ENCODE results near the gene CHMP5.

- TF ChIP-seq CTCF (IDR thresholded peaks at IDR 0.05; ENCODE audit: insufficient read depth, low read depth, low read length) (no peak), EZH2 (IDR thresholded peaks at IDR 0.05; ENCODE audit: insufficient read depth, low read length) (no peak)
These were observed 30.7 kb downstream of the CHMP5 start for GRCh38 chr9:33295571-33295970.

Data from astrocyte (in vitro differentiated cells and primary cell).